Mesenchymal stem cell (in vitro differentiated cells and primary cell): ENCODE data around the gene PKNOX2.

Experiments used
- DNase-seq: peaks from one replicate; pipeline ENCODE4 v3.0.0-alpha.2; 2013
- H2AFZ ChIP-seq: one replicate; pipeline ENCODE4 v1.6.1; 2013; ENCODE audit warnings: low read depth, mild to moderate bottlenecking, control low read depth, inconsistent platforms, low read length, moderate library complexity
- H2AK5ac ChIP-seq: 2 replicates; pipeline ENCODE4 v1.6.1; 2013; ENCODE audit warnings: low read length, moderate library complexity, mild to moderate bottlenecking, inconsistent platforms; ENCODE audit not compliant: severe bottlenecking
- H2BK120ac ChIP-seq: one replicate; pipeline ENCODE4 v1.6.1; 2013; ENCODE audit warnings: low read depth, mild to moderate bottlenecking, inconsistent platforms, low read length, moderate library complexity
- H2BK12ac ChIP-seq, 2 experiments: one replicate each; pipeline ENCODE4 v1.6.1; 2013; ENCODE audit warnings: inconsistent platforms in 2 of 2, low read length in 2 of 2, mild to moderate bottlenecking in 2 of 2, moderate library complexity in 2 of 2, control low read depth in 1 of 2
- H2BK15ac ChIP-seq: one replicate; pipeline ENCODE4 v1.6.1; 2013; ENCODE audit warnings: mild to moderate bottlenecking, low read depth, inconsistent platforms; ENCODE audit not compliant: poor library complexity, severe bottlenecking
- H2BK5ac ChIP-seq: 2 replicates; pipeline ENCODE4 v1.6.1; 2013; ENCODE audit warnings: low read depth, mild to moderate bottlenecking, low read length, control low read depth, inconsistent platforms; ENCODE audit not compliant: poor library complexity, severe bottlenecking
- H3K14ac ChIP-seq, 2 experiments: one replicate each; pipeline ENCODE4 v1.6.1; 2013; ENCODE audit warnings: inconsistent platforms in 2 of 2, low read length in 2 of 2, control low read depth in 1 of 2, mild to moderate bottlenecking in 1 of 2, moderate library complexity in 1 of 2
- H3K18ac ChIP-seq, 2 experiments: one replicate each; pipeline ENCODE4 v1.6.1; 2013; ENCODE audit warnings: inconsistent platforms in 2 of 2, low read length in 2 of 2, control low read depth in 1 of 2, low read depth in 1 of 2, mild to moderate bottlenecking in 1 of 2
- H3K23ac ChIP-seq, 2 experiments: one replicate each; pipeline ENCODE4 v1.6.1; 2013; ENCODE audit warnings: inconsistent platforms in 2 of 2, low read length in 2 of 2, mild to moderate bottlenecking in 2 of 2, moderate library complexity in 2 of 2, control low read depth in 1 of 2
- H3K27ac ChIP-seq: 2 replicates; pipeline ENCODE4 v1.5.1; 2013; ENCODE audit warnings: mild to moderate bottlenecking, moderate library complexity, low read length, control low read depth, inconsistent platforms; ENCODE audit not compliant: poor library complexity, severe bottlenecking
- H3K27me3 ChIP-seq, 2 experiments: 2 replicates each; pipeline versions ENCODE4 v1.6.1 to v1.7.0; 2013; ENCODE audit warnings: low read length in 2 of 2, mild to moderate bottlenecking in 2 of 2, moderate library complexity in 2 of 2, control low read depth in 1 of 2, inconsistent platforms in 1 of 2; ENCODE audit not compliant: control insufficient read depth in 1 of 2, insufficient read depth in 1 of 2
- H3K36me3 ChIP-seq, 2 experiments: 2 replicates each; pipeline versions ENCODE4 v1.6.1 to v1.7.0; 2013; ENCODE audit warnings: low read length in 2 of 2, control low read depth in 1 of 2, inconsistent platforms in 1 of 2, low read depth in 1 of 2, mild to moderate bottlenecking in 1 of 2; ENCODE audit not compliant: insufficient read depth in 2 of 2, control insufficient read depth in 1 of 2
- H3K4ac ChIP-seq, 2 experiments: one replicate each; pipeline ENCODE4 v1.6.1; 2013; ENCODE audit warnings: inconsistent platforms in 2 of 2, low read length in 2 of 2, mild to moderate bottlenecking in 2 of 2, moderate library complexity in 2 of 2, control low read depth in 1 of 2, low read depth in 1 of 2
- H3K4me1 ChIP-seq: 2 replicates; pipeline ENCODE4 v1.6.1; 2013; ENCODE audit warnings: low read depth, low read length, control low read depth; ENCODE audit not compliant: control insufficient read depth, insufficient read depth
- H3K4me2 ChIP-seq: 2 replicates; pipeline ENCODE4 v1.6.1; 2013; ENCODE audit warnings: low read length, mild to moderate bottlenecking, inconsistent platforms; ENCODE audit not compliant: poor library complexity, severe bottlenecking
- H3K4me3 ChIP-seq, 2 experiments: 2 replicates each; pipeline versions ENCODE4 v1.5.1 to v1.7.0; 2013; ENCODE audit warnings: low read length in 2 of 2, mild to moderate bottlenecking in 2 of 2, control low read depth in 1 of 2, low read depth in 1 of 2; ENCODE audit not compliant: insufficient read depth in 1 of 2
- H3K79me1 ChIP-seq: replicated peaks from 2 replicates; pipeline ENCODE4 v1.6.1; 2013; ENCODE audit warnings: mild to moderate bottlenecking, control low read depth, low read length, inconsistent platforms; ENCODE audit not compliant: poor library complexity, severe bottlenecking
- H3K9ac ChIP-seq: 2 replicates; pipeline ENCODE4 v1.7.0; 2013; ENCODE audit warnings: mild to moderate bottlenecking, low read length, moderate library complexity
- H3K9me3 ChIP-seq: 2 replicates; pipeline ENCODE4 v1.7.0; 2013; ENCODE audit warnings: mild to moderate bottlenecking, low read length; ENCODE audit not compliant: control insufficient read depth
- H4K8ac ChIP-seq: one replicate; pipeline ENCODE4 v1.6.1; 2013; ENCODE audit warnings: inconsistent platforms, mild to moderate bottlenecking, low read length, moderate library complexity
- H4K91ac ChIP-seq: one replicate; pipeline ENCODE4 v1.6.1; 2013; ENCODE audit warnings: mild to moderate bottlenecking, low read length, inconsistent platforms
- WGBS: methylation state at CpG from one replicate; pipeline ENCODE4 v1.1.7; 2013; ENCODE audit warnings: mixed read lengths; 5-methylcytosine and 5-hydroxymethylcytosine counted together

The PKNOX2 gene

GRCh38 chr11:125402435-125402834, 237.9 kb downstream of the PKNOX2 start:
- no peak overlapping the region for H3K18ac ChIP-seq
- peaks cover 16% of the 10 kb centered on the region for H3K4me1 ChIP-seq
- DNase-seq: peak; percentile 80
- peaks cover 0 to 73% of the 10 kb centered on the region in 2 experiments for H3K36me3 ChIP-seq
- H3K4me3 ChIP-seq: no peak overlapping the region
- H3K9ac ChIP-seq: no peak overlapping the region
- H4K91ac ChIP-seq: no peak overlapping the region
- no peak overlapping the region for H2BK120ac ChIP-seq
- H3K23ac ChIP-seq: no peak overlapping the region
- WGBS: 11% methylated on average over 2 of the region's 2 CpGs
- no peak overlapping the region for H2AFZ ChIP-seq
- H3K9me3 ChIP-seq: no peaks in the 10 kb centered on the region
- no peak overlapping the region for H2BK12ac ChIP-seq
- no peak overlapping the region for H2AK5ac ChIP-seq
- peaks cover 0 to 66% of the 10 kb centered on the region in 2 experiments for H3K27me3 ChIP-seq
- no peak overlapping the region for H2BK5ac ChIP-seq
- H3K27ac ChIP-seq: no peak overlapping the region
- no peak overlapping the region for H2BK15ac ChIP-seq
- H3K79me1 ChIP-seq: peaks cover 1% of the 10 kb centered on the region
- no peak overlapping the region for H3K4ac ChIP-seq
- H3K14ac ChIP-seq: no peak overlapping the region
- no peak overlapping the region for H4K8ac ChIP-seq
- H3K4me2 ChIP-seq: no peak overlapping the region

GRCh38 chr11:125404157-125404810, 239.7 kb downstream of the PKNOX2 start:
- Histone ChIP-seq H3K9me3 (no peaks in the 10 kb centered on the region), H3K18ac (peak overlapping the region; percentile 0 to 22), H4K91ac (peak overlapping the region; percentile 36), H2BK5ac (no peak overlapping the region), H3K4me2 (no peak overlapping the region), H2BK15ac (no peak overlapping the region), H3K4me1 (peaks cover 16% of the 10 kb centered on the region), H3K27me3 (peaks cover 0 to 79% of the 10 kb centered on the region in 2 experiments), H3K79me1 (peaks cover 1% of the 10 kb centered on the region), H3K4me3 (no peak overlapping the region), H3K27ac (no peak overlapping the region), H3K23ac (no peak overlapping the region), H3K36me3 (peaks cover 0 to 74% of the 10 kb centered on the region in 2 experiments), H2BK12ac (peak overlapping the region; percentile 70 to 75), H3K4ac (no peak overlapping the region), H3K14ac (peak overlapping the region in 1 of 2 experiments; percentile 5), H2AK5ac (no peak overlapping the region), H4K8ac (no peak overlapping the region), H2AFZ (peak overlapping the region; percentile 1), H2BK120ac (no peak overlapping the region), H3K9ac (no peak overlapping the region)
- 48% methylated on average over 15 of the region's 15 CpGs for WGBS
- DNase-seq: peak; percentile 50

- Histone ChIP-seq H3K4me2 (peak overlapping the region; percentile 12), H4K91ac (no peak overlapping the region), H3K9me3 (no peaks in the 10 kb centered on the region), H3K9ac (peak overlapping the region; percentile 62), H2BK12ac (peak overlapping the region; percentile 70 to 75), H3K4me1 (peaks cover 17% of the 10 kb centered on the region), H3K27me3 (peaks cover 0 to 83% of the 10 kb centered on the region in 2 experiments), H3K79me1 (peaks cover 1% of the 10 kb centered on the region), H3K23ac (no peak overlapping the region), H3K14ac (no peak overlapping the region), H2AK5ac (peak overlapping the region; percentile 37), H2BK5ac (no peak overlapping the region), H3K36me3 (peaks cover 0 to 74% of the 10 kb centered on the region in 2 experiments), H3K4me3 (peak overlapping the region in 1 of 2 experiments; percentile 65), H3K27ac (no peak overlapping the region), H3K18ac (peak overlapping the region; percentile 0 to 22), H2AFZ (no peak overlapping the region), H3K4ac (no peak overlapping the region), H2BK120ac (no peak overlapping the region), H4K8ac (no peak overlapping the region), H2BK15ac (no peak overlapping the region)
- 30% methylated on average over 17 of the region's 22 CpGs for WGBS
- DNase-seq: peak; percentile 57
These were observed 240.6 kb downstream of the PKNOX2 start for GRCh38 chr11:125404811-125405790.

GRCh38 chr11:125407046-125407445, 242.5 kb downstream of the PKNOX2 start:
- H2BK15ac ChIP-seq: no peak overlapping the region
- WGBS: 52% methylated on average over 2 of the region's 2 CpGs
- no peak overlapping the region for H2AK5ac ChIP-seq
- no peaks in the 10 kb centered on the region for H3K9me3 ChIP-seq
- no peak overlapping the region for H3K9ac ChIP-seq
- no peak overlapping the region for H2BK5ac ChIP-seq
- no peak overlapping the region for H3K18ac ChIP-seq
- H3K4ac ChIP-seq: no peak overlapping the region
- H4K91ac ChIP-seq: no peak overlapping the region
- peaks cover 14% of the 10 kb centered on the region for H3K4me1 ChIP-seq
- peaks cover 1% of the 10 kb centered on the region for H3K79me1 ChIP-seq
- DNase-seq: no peak
- no peak overlapping the region for H3K4me2 ChIP-seq
- H3K14ac ChIP-seq: no peak overlapping the region
- H3K27me3 ChIP-seq: peaks cover 0 to 88% of the 10 kb centered on the region in 2 experiments
- no peak overlapping the region for H3K23ac ChIP-seq
- H3K27ac ChIP-seq: no peak overlapping the region
- H3K4me3 ChIP-seq: no peak overlapping the region
- no peak overlapping the region for H4K8ac ChIP-seq
- H2AFZ ChIP-seq: no peak overlapping the region
- no peak overlapping the region for H2BK12ac ChIP-seq
- peaks cover 0 to 76% of the 10 kb centered on the region in 2 experiments for H3K36me3 ChIP-seq
- no peak overlapping the region for H2BK120ac ChIP-seq
